GM19023 (cell line): ENCODE data around the gene ACTL10.
"Not testable (repeated sequence)": the region's sequence is repeated elsewhere in the genome, so short reads cannot be mapped to it uniquely, and the experiment has no call there.

Experiments used
- ATAC-seq: cut with Tn5 transposase; IDR thresholded peaks from one replicate; pipeline ENCODE4 v1.9.1; 2021; ENCODE audit warnings: mild to moderate bottlenecking, moderate library complexity; ENCODE audit not compliant: unreplicated experiment

ACTL10 gene

GRCh38 chr20:33693741-33694638, 27.2 kb downstream of the ACTL10 start:
- no peak for ATAC-seq

GRCh38 chr20:33694639-33695012, 27.9 kb downstream of the ACTL10 start:
- no peak for ATAC-seq

- no peak for ATAC-seq
Measured at GRCh38 chr20:33696448-33696847, 29.7 kb downstream of the ACTL10 start.

- ATAC-seq, result no peak
Measured at GRCh38 chr20:33697129-33697528, 30.4 kb downstream of the ACTL10 start.

DNA sequence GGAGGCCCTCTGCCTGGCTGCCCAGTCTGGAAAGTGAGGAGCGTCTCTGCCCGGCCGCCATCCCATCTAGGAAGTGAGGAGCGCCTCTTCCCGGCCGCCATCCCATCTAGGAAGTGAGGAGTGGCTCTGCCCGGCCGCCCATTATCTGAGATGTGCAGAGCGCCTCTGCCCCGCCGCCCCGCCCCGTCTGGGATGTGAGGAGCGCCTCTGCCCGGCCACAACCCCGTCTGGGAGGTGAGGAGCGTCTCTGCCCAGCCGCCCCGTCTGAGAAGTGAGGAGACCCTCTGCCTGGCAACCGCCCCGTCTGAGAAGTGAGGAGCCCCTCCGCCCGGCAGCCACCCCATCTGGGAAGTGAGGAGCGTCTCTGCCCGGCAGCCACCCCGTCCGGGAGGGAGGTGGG, 32.2 kb downstream of the ACTL10 start:
- ATAC-seq, result not testable (repeated sequence)

DNA sequence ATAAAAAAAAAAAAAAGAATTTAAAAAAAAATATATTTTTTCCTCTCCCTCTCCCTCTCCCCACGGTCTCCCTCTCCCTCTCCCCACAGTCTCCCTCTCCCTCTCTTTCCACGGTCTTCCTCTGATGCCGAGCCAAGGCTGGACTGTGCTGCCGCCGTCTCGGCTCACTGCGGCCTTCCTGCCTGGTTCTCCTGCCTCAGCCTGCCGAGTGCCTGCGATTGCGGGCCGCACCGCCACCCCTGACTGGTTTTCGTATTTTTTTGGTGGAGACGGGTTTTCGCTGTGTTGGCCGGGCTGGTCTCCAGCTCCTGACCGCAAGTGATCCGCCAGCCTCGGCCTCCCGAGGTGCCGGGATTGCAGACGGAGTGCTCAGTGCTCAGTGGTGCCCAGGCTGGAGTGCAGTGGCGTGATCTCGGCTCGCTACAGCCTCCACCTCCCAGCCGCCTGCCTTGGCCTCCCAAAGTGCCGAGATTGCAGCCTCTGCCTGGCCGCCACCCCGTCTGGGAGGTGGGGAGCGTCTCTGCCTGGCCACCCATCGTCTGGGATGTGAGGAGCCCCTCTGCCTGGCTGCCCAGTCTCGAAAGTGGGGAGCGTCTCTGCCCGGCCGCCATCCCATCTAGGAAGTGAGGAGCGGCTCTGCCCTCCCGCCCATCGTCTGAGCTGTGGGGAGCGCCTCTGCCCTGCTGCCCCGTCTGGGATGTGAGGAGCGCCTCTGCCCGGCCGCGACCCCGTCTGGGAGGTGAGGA, 34.1 kb downstream of the ACTL10 start:
- not testable (repeated sequence) for ATAC-seq

DNA sequence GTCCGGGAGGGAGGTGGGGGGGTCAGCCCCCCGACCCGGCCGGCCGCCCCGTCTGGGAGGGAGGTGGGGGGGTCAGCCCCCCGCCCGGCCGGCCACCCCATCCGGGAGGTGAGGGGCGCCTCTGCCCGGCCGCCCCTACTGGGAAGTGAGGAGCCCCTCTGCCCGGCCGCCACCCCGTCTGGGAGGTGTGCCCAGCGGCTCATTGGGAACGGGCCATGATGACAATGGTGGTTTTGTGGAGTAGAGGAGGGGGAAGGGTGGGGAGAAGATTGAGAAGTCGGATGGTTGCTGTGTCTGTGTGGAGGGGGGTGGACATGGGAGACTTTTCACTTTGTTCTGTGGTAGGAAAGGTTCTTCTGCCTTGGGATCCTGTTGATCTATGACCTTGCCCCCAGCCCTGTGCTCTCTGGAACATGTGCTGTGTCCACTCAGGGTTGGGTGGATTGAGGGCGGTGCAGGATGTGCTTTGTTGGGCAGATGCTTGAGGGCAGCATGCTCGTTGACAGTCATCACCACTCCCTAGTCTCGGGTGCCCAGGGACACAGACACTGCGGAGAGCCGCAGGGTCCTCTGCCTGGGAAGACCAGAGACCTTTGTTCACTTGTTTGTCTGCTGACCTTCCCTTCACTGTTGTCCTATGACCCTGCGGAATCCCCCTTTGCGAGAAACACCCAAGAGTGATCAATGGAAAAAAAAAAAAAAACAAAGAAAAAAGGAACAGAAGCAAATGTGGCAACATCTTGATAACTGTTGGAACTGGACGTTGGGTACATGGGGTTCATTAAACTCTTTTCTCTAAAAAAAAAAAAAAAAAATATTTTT, 35.1 kb downstream of the ACTL10 start:
- ATAC-seq, result no peak

- ATAC-seq, result no peak
Measured at GRCh38 chr20:33702861-33703260, 36.1 kb downstream of the ACTL10 start.

DNA sequence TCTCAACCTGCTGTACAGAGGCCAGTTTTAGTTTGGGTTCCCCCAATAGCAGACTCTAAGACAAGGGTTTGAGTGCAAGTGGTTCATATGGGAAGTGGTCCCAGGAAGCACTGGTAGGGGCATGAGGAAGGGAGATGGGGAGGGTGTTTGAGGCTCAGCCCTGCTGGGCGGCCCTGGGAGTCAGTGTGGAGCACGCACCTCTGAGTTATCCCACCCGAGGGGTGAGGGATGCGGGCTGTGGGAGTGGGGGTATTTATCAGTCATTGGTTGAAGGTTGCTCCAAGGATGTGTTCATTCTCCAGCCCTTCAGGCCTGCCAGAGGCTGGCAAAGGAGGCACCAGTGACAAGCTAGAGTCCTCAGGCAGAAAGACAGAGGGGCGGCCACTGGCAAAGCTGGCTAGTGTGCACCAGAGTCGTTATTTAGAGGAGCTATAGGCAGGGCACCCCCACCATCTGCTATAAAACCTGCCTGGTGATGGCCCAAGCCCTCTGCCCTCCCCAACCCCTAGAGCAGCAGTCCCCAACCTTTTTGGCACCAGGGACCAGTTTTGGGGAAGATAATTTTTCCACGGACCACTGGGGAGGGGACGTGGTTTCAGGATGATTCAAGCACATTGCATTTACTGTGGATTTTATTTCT, 36.9 kb downstream of the ACTL10 start:
- ATAC-seq, result no peak

GRCh38 chr20:33704197-33704924, 37.6 kb downstream of the ACTL10 start:
- ATAC-seq, result no peak

DNA sequence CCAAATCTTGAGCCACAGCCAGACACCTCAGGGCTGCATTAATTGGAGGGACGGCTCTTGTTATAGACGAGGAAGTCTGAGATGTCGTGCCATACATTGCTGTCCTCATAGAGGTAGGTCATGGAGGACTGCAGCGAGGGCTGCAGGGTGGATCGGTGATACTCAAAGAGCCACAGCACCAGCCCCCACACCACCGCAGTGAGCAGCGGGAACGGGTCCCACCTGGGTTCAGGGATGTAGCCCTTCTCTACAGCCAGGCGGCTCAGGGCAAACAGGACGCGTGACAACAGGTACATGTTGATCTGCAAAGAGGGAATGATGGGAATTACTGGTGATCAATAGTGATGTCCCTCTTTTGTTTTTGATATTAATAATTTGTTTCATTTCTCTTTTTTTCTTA, 40.9 kb downstream of the ACTL10 start:
- ATAC-seq, result no peak

DNA sequence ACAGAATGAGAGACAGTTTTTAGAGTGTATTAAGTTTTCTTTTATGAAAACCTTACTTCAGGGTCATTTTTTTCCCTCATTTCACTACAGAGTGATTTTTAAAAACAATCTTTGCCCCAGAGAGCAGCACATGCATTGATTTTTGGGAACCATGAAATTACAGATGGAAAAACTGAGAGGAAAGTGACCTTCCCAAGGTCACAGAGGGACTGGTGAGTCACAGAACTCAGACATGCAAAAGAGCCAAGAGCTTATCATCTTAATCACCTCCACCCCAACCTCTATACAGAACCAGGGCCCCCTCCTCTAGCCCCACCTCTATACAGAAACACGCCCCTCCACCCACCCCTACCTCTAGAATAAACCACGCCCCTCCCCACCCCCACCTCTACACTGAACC, 42.7 kb downstream of the ACTL10 start:
- no peak for ATAC-seq

DNA sequence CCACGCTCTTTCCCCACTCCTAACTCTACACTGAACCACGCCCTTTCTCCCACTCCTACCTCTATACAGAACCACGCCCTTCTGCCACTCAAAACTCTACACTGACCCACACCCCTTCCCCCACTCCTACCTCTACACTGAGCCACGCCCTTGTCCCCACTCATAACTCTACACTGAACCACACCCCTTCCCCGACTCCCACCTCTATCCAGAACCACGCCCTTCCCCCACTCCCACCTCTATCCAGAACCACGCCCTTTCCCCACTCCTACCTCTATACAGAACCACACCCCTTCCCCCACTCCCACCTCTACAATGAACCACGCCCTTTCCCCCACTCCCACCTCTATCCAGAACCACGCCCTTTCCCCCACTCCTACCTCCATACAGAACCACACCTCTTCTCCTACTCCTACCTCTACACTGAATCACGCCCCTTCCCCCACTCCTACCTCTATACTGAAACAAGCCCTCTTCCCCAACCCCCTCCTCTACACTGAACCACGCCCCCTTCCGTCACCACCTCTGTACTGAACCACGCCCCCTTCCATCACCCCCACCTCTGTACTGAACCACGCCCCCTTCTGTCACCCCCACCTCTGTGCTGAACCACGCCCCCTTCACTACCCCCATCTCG, 43.3 kb downstream of the ACTL10 start:
- ATAC-seq, result no peak

- ATAC-seq, result no peak
Measured at GRCh38 chr20:33710681-33711445, 44.1 kb downstream of the ACTL10 start.

DNA sequence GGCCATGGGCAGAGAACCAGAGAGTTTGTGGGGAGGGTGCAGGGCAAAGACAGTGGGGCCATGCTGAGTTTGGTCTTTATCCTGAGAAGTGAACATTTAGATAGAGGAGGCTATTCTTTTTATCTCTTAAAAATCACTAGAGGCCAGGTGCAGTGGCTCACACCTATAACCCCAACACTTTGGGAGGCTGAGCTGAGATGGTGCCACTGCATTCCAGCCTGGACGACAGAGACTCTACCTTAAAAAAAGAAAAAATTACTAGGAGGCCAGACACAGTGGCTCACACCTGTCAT, 44.6 kb downstream of the ACTL10 start:
- ATAC-seq, result no peak

GRCh38 chr20:33713865-33714367, 47.2 kb downstream of the ACTL10 start:
- ATAC-seq, result no peak

DNA sequence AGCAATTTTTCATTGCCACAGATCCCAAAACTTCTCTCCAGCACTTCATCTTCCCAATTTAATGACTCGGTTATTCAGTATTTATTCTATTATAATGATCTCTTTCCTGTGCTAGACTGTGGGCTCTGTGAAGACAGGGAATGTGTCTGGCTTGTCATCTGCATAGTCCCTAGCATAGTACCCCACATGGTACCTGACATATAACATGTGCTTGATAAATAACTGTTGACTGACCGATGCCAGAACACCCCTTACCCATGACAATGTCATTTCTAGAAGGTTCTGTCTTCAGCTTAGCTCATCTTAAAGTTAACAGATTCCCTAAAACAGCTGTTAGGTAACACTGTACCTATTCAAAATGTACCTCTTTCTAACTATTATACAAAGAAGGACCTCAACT, 49.8 kb downstream of the ACTL10 start:
- no peak for ATAC-seq
